Prostate gland (tissue), 2 donors: ENCODE data around the gene CNPY3.

ENCODE experiments used
- POLR2A ChIP-seq: fragments of 450-650 bp; IDR thresholded peaks from one replicate; pipeline ENCODE4 v1.6.1; 2016; ENCODE audit warnings: antibody characterized with exemption, mild to moderate bottlenecking
- TF ChIP-seq, protein P1 (sequence below), 4 experiments: fragments of 200-600 bp in 2 of 4; fragments of 450-650 bp in 2 of 4; sonication (generic) in 2 of 4; IDR thresholded peaks; 1 replicate in 3 of 4; 2 replicates in 1 of 4; pipeline ENCODE4 v1.5.1; 2016 to 2019; ENCODE audit warnings: antibody characterized with exemption in 4 of 4, mild to moderate bottlenecking in 2 of 4, moderate library complexity in 2 of 4

DNA sequence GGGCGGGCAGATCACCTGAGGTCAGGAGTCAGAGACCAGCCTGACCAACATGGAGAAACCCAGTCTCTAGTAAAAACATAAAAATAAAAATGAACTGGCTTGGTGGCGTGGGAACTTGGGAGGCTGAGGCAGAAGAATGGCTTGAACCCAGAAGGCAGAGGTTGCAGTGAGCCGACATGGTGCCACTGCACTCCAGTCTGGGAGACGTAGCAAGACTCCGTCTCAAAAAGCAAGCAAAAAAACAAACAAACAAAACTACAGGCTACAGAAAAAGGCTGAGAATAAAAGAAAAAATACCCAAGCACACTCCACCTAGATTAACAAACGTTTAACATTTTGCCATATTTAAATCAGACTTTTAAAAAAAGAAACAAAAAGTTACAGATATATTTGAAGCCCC, 7.5 kb upstream of the CNPY3 start:
- TF ChIP-seq POLR2A = no peak
- TF ChIP-seq, protein P1, sequence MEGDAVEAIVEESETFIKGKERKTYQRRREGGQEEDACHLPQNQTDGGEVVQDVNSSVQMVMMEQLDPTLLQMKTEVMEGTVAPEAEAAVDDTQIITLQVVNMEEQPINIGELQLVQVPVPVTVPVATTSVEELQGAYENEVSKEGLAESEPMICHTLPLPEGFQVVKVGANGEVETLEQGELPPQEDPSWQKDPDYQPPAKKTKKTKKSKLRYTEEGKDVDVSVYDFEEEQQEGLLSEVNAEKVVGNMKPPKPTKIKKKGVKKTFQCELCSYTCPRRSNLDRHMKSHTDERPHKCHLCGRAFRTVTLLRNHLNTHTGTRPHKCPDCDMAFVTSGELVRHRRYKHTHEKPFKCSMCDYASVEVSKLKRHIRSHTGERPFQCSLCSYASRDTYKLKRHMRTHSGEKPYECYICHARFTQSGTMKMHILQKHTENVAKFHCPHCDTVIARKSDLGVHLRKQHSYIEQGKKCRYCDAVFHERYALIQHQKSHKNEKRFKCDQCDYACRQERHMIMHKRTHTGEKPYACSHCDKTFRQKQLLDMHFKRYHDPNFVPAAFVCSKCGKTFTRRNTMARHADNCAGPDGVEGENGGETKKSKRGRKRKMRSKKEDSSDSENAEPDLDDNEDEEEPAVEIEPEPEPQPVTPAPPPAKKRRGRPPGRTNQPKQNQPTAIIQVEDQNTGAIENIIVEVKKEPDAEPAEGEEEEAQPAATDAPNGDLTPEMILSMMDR (IDR thresholded peaks at IDR 0.05) = no peak
